ENCODE data around the gene MTUS2.

- no peak for TF ChIP-seq CTCF (conservative IDR thresholded peaks at IDR 0.05; ENCODE audit: low read depth, low read length)
- no peak for TF ChIP-seq EZH2 (IDR thresholded peaks at IDR 0.05; ENCODE audit: borderline replicate concordance, low read depth, low read length, poor library complexity, severe bottlenecking)
These were observed 47.4 kb downstream of the MTUS2 start for GRCh38 chr13:28867564-28867963.
